Loucy (cell line): ENCODE data around the gene ZBTB16.

Experiments
- CTCF ChIP-seq: fragments of 200-600 bp; sonication (generic); conservative IDR thresholded peaks from 2 replicates; pipeline ENCODE4 v1.5.1; 2014; ENCODE audit warnings: mild to moderate bottlenecking, antibody characterized with exemption, low read length
- EZH2phosphoT487 ChIP-seq: fragments of 200-600 bp; IDR thresholded peaks from 2 replicates; pipeline ENCODE4 v1.6.1; 2018; ENCODE audit warnings: antibody characterized with exemption, mild to moderate bottlenecking, moderate library complexity, borderline replicate concordance

DNA sequence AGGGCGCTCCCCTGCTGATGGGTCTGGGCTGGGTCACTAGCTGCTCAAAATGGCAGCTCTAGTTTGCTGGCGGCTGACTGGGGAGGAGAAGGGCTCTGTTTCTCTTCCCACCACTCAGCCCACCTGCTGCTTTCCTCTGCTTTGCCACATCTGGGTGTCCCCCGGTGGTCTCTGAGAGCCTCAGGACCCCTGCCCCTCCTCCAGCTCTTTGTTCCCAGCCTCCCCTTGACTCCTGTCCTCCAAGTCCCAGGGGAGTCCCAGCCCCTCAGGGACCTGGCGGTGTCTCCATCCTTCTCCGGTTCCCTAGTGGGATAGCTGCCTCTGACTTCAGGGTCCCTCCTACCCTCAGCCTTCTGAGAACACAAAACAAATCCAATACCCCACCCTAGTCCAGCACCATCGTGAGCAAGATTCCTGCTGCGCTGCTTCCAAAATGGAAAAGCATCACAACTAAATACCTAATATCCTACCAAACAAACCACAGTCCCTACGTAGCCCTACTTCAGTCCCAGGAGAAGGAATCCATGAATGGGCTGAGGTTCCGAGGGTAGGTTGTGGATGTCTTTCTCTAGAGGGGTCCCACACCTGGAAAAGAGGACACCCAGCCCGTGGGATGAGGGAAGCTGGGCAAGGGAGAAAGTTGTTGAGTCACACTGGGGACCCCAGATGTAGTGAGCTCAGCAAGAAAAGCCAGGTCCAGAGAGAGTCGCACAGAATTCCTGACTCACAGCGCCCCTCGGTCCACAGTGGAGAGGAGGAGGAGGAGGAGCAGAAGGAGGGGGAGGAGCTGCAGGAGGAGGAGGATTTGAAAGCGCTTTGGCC lies 191.7 kb downstream of the ZBTB16 start:
- no peak for TF ChIP-seq CTCF
- no peak for TF ChIP-seq EZH2phosphoT487
